Stimulated activated CD4-positive, alpha-beta T cell treated with anti-CD3 and anti-CD28 coated beads, TNF-alpha, amount 100 ng/mL, for 4 hours (primary cell): ENCODE data around the gene RLN3.
A peak's percentile ranks its signal among the peaks of the same experiment; 100 is the strongest.

Source experiments
- DNase-seq, 3 experiments: peaks; one replicate each; pipeline ENCODE4 v3.0.0-alpha.2; 2020; ENCODE audit warnings: low read depth in 3 of 3

Gene RLN3

GRCh38 chr19:14054099-14054498, 26.2 kb downstream of the RLN3 start:
- DNase-seq, result no peak

DNA sequence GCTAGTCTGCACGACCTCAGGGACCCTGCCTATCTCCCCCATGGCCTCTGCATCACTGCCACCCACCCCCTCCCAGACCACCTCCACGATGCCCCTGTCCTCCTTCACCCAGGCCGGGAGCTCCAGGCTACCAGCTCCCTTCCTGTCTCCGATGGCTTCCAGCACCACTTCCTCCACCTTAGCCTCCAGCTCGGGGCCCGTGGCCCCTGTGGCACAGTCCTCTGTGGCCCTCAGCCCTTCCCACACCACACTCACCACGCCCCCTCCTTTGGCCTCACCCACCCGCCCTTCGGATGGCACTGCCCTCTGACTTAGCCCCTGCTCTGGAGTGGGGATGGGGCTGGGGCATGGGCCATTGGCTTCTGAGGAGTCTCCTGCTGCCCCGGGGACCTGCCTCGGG, 26.8 kb downstream of the RLN3 start:
- DNase-seq, result no peak

DNA sequence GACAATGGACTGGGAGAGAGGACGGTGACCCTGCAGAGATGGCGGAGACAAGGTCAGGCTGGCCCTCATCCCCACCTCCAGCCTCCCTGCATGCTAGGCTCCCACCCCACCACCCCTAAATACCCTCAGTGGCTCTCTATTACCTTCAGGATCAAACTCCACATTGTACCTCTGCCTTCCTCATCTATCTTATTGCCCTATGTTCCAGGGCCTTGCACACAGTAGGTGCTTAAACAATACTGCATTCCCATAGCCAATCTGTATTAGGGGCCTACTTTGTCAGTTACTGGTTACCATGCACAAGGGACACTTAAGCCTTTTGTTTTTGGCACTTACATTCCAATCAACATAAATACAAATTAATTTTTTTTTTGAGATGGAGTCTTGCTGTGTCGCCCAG, 27.4 kb downstream of the RLN3 start:
- no peak for DNase-seq

DNA sequence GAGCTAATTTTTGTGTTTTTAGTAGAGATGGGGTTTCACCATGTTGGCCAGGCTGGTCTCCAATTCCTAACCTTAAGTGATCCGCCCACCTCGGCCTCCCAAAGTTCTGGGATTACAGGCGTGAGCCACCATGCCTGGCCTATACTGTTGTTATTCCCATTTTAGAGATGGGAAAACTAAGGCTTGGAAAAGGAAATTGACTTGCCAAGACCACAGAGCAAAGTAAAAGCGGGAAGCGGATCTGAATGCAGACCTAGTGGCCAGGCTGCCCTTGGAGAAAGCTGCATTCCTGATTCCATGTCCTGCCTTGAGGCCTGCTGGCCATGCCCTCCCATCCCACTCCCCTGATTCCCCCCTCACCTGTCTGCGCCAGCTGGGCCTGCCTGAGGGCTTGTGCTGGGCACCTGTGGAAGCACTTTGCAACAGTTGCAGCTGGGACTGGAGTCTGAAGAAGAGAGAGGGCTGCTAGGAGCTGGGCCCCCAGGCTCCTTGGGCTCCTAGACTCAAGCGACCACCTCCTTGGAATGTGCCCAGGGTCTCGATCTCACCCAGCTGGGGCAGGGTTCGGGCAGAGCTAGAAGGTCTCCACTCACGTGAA, 28.2 kb downstream of the RLN3 start:
- DNase-seq, result no peak

DNA sequence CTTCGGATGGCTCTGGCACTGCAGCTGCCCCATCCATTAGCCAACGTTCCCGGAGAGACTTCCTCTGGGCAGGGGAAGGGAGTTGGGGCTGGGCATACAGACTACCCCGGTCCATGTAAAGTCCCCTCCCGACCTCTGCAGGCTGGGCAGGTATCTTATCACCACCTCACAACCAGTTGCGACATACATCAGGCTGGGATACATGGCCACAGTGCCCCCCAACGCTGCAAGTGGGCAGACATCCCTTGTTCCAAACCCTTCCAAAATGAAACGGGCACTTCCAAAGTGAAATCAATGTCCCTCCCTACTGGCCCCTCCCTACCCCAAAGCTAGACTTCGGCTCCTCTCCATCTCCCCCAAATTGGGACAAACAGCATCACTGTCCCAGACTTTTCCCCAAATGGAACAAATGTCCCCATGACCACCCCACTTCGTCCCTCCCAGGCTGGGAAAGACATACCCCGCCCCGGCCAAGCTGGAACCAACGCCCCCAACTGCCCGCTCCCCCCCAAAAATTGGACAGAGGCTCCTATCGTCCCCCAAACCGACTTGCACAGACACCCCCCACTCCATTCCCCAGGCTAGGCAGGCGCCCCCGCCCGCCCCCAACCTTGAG, 28.9 kb downstream of the RLN3 start:
- no peak for DNase-seq

GRCh38 chr19:14058182-14059092, 30.5 kb downstream of the RLN3 start:
- DNase-seq, result no peak

DNA sequence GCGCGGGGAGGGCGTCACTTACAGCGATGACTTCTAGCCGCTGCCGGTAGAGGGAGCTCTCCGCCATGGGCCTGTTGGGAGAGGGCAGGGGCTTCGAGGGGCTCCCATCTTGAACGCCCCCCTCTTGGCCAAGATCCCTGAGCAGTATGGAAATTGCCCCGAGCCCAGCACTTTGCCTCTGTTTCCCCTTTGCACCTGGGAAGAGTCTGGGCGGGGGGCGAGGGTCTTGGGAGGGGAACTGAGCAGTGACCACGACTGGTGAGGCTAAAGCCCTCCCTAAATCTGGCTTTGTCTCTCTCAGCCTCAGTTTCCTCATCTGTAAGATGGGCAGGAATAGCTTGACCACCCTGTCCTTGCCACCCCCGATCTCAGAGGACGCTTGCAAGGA, 31.1 kb downstream of the RLN3 start:
- DNase-seq, result no peak

- DNase-seq, result no peak
Observed at GRCh38 chr19:14059652-14060155, 31.8 kb downstream of the RLN3 start.

GRCh38 chr19:14061081-14061749, 33.3 kb downstream of the RLN3 start:
- DNase-seq, result no peak

DNA sequence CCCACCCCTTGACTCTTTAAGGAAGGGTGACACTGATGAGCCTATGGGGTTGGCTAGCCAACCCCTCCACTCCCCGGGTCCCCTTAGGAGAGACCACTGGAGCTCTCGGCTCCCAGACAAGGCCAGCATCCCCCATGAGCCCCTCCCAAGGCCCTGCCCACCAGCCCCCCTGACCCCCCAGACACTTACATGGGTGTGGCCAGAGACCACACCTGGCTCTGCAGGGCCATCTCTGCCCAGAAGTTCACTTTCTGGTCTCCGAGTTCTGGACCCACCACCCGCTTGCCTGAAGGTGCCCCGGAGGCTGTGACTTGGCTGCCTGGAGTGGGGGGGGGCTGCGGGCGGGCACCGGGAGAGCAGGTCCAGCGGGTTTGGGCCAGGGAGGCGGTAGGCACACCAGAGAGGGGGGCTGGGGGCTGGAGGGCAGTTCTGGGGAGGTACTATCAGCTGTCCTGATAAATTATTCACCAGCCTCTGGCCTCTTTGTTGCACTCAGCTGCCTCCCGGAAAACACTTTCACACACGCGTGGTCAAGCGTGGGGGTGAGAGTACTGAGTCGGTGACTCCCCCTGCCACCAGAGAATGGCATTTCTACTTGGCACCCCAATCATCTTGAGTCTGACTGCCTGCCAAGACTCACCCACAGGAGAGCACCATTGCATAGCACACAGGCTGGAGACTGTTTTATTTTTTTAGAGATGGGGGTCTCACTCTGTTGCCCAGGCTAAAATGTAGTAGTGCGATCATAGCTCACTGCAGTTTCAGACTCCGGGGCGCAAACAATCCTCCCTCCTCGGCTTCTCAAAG, 34.0 kb downstream of the RLN3 start, which contains the start of gene PALM3:
PALM3 (minus strand) TSS at position 326 of the 807 bp plus-strand sequence; CDS start at position 230, 96 bp downstream.
- DNase-seq, result no peak

GRCh38 chr19:14062558-14062855, 34.6 kb downstream of the RLN3 start:
- no peak for DNase-seq

GRCh38 chr19:14063105-14063504, 35.2 kb downstream of the RLN3 start:
- no peak for DNase-seq

DNA sequence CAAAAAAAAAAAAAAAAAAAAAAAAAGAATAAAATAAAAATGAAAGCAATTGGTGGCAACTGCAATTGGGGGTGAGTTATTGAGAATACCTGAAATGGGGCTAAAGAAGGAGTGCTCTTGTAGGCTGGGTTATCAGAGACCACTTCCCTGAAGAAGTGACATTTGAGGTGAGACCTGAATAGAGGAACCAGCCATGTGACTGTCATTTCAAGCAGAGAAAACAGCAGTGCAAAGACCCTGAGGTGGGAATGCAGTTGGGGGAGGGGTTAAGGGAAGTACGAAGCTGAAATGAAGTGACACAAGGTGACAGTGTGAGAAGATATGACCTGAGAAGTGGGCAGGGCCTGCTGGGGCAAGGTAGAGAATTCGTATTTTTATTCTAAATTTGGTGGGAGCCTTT, 38.2 kb downstream of the RLN3 start:
- no peak for DNase-seq

DNA sequence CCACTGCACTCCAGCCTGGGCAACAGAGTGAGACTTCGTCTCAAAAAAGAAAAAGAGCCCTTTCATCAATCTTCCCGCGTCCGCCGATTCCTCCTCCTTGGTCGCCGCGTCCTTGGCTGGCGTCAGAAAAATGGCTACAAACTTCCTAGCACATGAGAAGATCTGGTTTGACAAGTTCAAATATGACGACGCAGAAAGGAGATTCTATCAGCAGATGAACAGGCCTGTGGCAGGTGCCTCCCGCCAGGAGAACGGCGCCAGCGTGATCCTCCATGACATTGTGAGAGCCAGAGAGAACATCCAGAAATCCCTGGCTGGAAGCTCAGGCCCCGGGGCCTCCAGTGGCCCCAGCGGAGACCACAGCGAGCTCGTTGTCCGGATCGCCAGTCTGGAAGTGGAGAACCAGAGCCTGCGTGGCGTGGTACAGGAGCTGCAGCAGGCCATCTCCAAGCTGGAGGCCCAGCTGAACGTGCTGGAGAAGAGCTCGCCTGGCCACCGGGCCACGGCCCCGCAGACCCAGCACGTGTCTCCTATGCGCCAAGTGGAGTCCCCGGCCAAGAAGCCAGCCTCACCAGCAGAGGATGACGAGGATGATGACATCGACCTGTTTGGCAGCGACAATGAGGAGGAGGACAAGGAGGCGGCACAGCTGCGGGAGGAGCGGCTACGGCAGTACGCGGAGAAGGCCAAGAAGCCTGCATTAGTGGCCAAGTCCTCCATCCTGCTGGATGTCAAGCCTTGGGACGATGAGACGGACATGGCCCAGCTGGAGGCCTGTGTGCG, 42.5 kb downstream of the RLN3 start:
- no peak for DNase-seq

- peak in 2 of 3 experiments; percentile 9 to 23 for DNase-seq
Observed at GRCh38 chr19:14072535-14073260, 44.8 kb downstream of the RLN3 start, which contains the start of gene MISP3. TSS of gene MISP3 (plus strand) at chr19:14072786. CDS start at chr19:14073310, 524 bp downstream.

- peak; percentile 50 to 74 (median 53) for DNase-seq
Observed at GRCh38 chr19:14073261-14073924, 45.4 kb downstream of the RLN3 start.

- no peak for DNase-seq
Observed at GRCh38 chr19:14073925-14074838, 46.2 kb downstream of the RLN3 start.

- no peak for DNase-seq
Observed at GRCh38 chr19:14078411-14078810, 50.5 kb downstream of the RLN3 start.
